Suprapubic skin (tissue), 4 donors: Measurements from ENCODE around the gene SPTBN1. TPM values are rescaled to one million over a fixed set of nuclear protein-coding genes. Genes with fewer than 3 reads are reported as not detected.

Experiments
- DNase-seq, 2 donors: peaks; one replicate each; pipeline ENCODE4 v3.0.0-alpha.2; 2019; ENCODE audit warnings: low spot score in 2 of 2
- H3K27ac ChIP-seq: fragments of 200-600 bp; sonication (generic); one replicate; pipeline ENCODE4 v1.5.1; 2019
- H3K27me3 ChIP-seq: fragments of 200-600 bp; sonication (generic); one replicate; pipeline ENCODE4 v1.5.1; 2019
- H3K36me3 ChIP-seq: fragments of 200-600 bp; sonication (generic); one replicate; pipeline ENCODE4 v1.5.1; 2019
- H3K4me1 ChIP-seq: fragments of 200-600 bp; sonication (generic); one replicate; pipeline ENCODE4 v1.5.1; 2019
- H3K4me3 ChIP-seq: fragments of 200-600 bp; sonication (generic); one replicate; pipeline ENCODE4 v1.5.1; 2019; ENCODE audit warnings: mild to moderate bottlenecking
- H3K9me3 ChIP-seq: fragments of 200-600 bp; sonication (generic); one replicate; pipeline ENCODE4 v1.5.1; 2019
- CTCF ChIP-seq, 2 donors: fragments of 200-600 bp in 1 of 2; fragments of 450-650 bp in 1 of 2; sonication (generic) in 1 of 2; IDR thresholded peaks; one replicate each; pipeline ENCODE4 v1.5.1; 2016 to 2019; ENCODE audit warnings: antibody characterized with exemption in 2 of 2, mild to moderate bottlenecking in 1 of 2, moderate library complexity in 1 of 2
- EP300 ChIP-seq: sonication (generic); formaldehyde crosslinking; IDR thresholded peaks from one replicate; pipeline ENCODE4 v1.6.1; 2017; ENCODE audit warnings: antibody characterized with exemption
- POLR2A ChIP-seq, 2 donors: fragments of 450-650 bp; IDR thresholded peaks; one replicate each; pipeline ENCODE4 v1.6.1; 2017; ENCODE audit warnings: antibody characterized with exemption in 2 of 2, mild to moderate bottlenecking in 2 of 2, moderate library complexity in 2 of 2
- POLR2AphosphoS5 ChIP-seq, 3 donors: sonication (generic); formaldehyde crosslinking; IDR thresholded peaks; one replicate each; pipeline ENCODE4 v1.6.1; 2017; ENCODE audit warnings: antibody characterized with exemption in 3 of 3
- WGBS: methylation state at CpG from one replicate; pipeline ENCODE4 v1.1.5; 2018; 5-methylcytosine and 5-hydroxymethylcytosine counted together
- total RNA-seq, 4 donors: library from RNA; depleted of rRNA; stranded (reverse); fragments of >200 nt; gene quantifications; one replicate each; pipeline ENCODE4 v1.1.0, GENCODE V29; 2016

Gene SPTBN1
- total RNA-seq, 4 donors from 2014 or later: 173 to 250 (median 203) TPM

- WGBS: 72% methylated on average over 8 of the region's 8 CpGs
- H3K9me3 ChIP-seq: no peaks in the 10 kb centered on the region
- no peak for DNase-seq
Observed at GRCh38 chr2:54497763-54498680, 41.9 kb downstream of the SPTBN1 start.

DNA sequence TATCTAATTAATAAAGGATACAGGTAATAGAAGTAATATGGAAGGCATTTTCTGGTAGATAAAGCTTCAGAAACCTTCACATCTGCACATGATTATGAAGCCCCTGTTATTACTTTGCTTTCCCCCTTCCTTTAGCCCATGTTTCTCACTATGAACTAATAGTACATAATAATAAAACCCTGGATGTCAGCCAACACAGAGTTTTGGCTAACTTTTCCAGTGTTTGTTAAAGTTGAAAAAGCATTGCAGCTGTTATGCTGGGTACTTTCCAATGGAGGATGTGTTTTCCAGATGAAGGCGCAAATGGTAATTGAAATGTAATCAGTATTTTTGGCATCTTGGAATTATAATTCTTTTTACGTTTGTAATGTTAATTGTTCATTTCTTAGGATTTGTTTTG lies 43.5 kb downstream of the SPTBN1 start:
- Histone ChIP-seq H3K27me3 (no peaks in the 10 kb centered on the region), H3K4me3 (no peak overlapping the region), H3K36me3 (no peaks in the 10 kb centered on the region), H3K9me3 (no peaks in the 10 kb centered on the region), H3K27ac (peak overlapping the region; percentile 56), H3K4me1 (peaks cover 50% of the 10 kb centered on the region)
- no peak for TF ChIP-seq CTCF (IDR thresholded peaks at IDR 0.05)
- no peak for TF ChIP-seq EP300
- 27% methylated on average over 2 of the region's 2 CpGs for WGBS
- no peak for DNase-seq

More at GRCh38 chr2:54497763-54498680, 41.9 kb downstream of the SPTBN1 start:
- Histone ChIP-seq H3K27me3 (no peaks in the 10 kb centered on the region), H3K4me3 (no peak overlapping the region), H3K27ac (no peak overlapping the region), H3K36me3 (no peaks in the 10 kb centered on the region), H3K4me1 (peaks cover 40% of the 10 kb centered on the region)
- TF ChIP-seq EP300 (no peak), POLR2A (IDR thresholded peaks at IDR 0.05) (no peak), POLR2AphosphoS5 (IDR thresholded peaks at IDR 0.05) (no peak), CTCF (IDR thresholded peaks at IDR 0.05) (no peak)

DNA sequence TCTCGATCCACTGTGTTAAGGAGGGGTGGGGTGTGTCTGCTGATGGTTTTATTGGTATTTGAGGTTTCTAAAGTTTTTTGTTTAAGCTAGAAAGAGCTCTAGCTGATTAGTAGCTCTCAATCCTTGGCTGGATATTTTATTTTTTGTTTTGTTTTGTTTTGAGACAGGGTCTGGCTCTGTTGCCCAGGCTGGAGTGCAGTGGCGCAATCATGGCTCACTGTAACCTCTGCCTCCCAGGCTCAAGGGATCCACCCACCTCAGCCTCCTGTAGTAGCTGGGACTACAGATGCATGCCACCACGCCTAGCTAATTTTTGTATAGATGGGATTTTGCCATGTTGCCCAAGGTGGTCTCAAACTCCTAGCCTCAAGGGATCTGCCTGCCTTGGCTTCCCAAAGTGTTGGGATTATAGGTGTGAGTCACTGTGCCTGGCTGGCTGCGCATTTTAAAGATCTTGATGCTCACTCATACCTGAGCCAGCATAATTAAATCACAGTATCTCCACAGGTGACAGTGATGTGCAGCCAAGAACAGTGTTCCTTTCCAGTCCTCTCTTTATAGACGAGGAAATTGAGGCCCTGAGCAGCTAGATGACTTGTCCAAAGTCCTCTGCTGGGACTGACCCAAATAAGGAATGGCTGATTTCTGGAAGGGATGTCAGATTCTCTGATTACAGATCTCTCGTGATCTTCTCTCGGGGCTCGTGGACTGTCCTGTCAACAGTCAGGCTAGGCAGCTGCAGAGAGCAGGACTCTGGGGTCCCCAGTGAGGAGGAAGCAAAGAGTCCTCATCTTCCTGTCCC lies 44.5 kb downstream of the SPTBN1 start:
- Histone ChIP-seq H3K36me3 (no peaks in the 10 kb centered on the region), H3K27me3 (no peaks in the 10 kb centered on the region), H3K9me3 (no peaks in the 10 kb centered on the region), H3K27ac (peak overlapping the region; percentile 58), H3K4me1 (peaks cover 55% of the 10 kb centered on the region), H3K4me3 (no peak overlapping the region)
- DNase-seq: no peak
- WGBS: 47% methylated on average over 8 of the region's 8 CpGs
- TF ChIP-seq EP300 (no peak), CTCF (IDR thresholded peaks at IDR 0.05) (no peak), POLR2A (IDR thresholded peaks at IDR 0.05) (no peak)

GRCh38 chr2:54502731-54503130 lies 46.6 kb downstream of the SPTBN1 start:
- Histone ChIP-seq H3K27ac (no peak overlapping the region), H3K27me3 (no peaks in the 10 kb centered on the region), H3K36me3 (no peaks in the 10 kb centered on the region), H3K4me3 (no peak overlapping the region), H3K9me3 (no peaks in the 10 kb centered on the region), H3K4me1 (peaks cover 54% of the 10 kb centered on the region)
- TF ChIP-seq EP300: no peak
- no peak for TF ChIP-seq CTCF (IDR thresholded peaks at IDR 0.05)
- no peak for TF ChIP-seq POLR2AphosphoS5 (IDR thresholded peaks at IDR 0.05)
- no peak for TF ChIP-seq POLR2A (IDR thresholded peaks at IDR 0.05)
- no peak for DNase-seq
- WGBS: 79% methylated on average over 2 of the region's 2 CpGs

DNA sequence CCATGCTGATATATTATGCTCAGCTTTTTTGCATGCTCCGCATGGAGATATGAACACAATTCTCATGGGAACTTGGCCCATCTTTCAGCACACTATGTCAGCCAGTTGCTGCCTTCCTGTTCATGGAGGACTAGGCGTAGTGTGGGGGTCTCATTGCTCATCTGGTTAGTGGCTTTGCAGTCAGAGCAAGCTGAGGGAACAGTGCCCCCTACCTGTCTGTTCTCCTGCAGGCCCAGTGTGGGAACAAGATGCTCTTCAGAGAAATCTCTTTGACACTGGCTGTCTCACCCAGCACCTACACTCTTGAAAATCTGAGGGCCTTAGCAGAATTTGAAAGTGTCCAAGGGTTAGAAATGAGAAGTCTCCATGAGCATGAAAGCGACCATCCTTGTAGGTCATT lies 47.1 kb downstream of the SPTBN1 start:
- no peaks in the 10 kb centered on the region for H3K9me3 ChIP-seq
- H3K27ac ChIP-seq: no peak overlapping the region
- 85% methylated on average over 3 of the region's 3 CpGs for WGBS
- no peaks in the 10 kb centered on the region for H3K27me3 ChIP-seq
- no peak for TF ChIP-seq POLR2AphosphoS5 (IDR thresholded peaks at IDR 0.05)
- peak in 1 of 2 donors; percentile 37 for TF ChIP-seq CTCF (IDR thresholded peaks at IDR 0.05)
- no peak for TF ChIP-seq EP300
- no peak for TF ChIP-seq POLR2A (IDR thresholded peaks at IDR 0.05)
- peaks cover 51% of the 10 kb centered on the region for H3K4me1 ChIP-seq
- no peaks in the 10 kb centered on the region for H3K36me3 ChIP-seq
- H3K4me3 ChIP-seq: no peak overlapping the region
- DNase-seq: no peak
